ENCODE data around the gene KDM2B.

DNA sequence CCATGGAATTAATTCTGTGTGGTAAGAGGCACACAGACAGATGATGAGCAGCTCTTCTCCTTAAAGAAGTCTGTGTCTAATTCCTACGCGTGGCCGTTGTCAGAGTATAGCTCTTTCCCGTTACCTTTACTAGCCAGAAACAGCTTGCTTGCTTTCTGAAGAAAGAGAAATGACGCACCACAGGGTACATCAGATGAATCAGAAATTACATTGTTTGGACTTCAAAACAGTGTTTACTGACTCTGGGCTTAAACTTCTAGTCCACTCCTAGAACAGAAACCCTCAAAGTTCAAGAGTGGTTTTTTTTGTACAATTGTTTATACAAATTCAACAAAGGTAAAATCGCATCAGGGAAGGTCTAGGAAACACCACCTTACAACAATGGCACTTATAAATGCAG lies 151.9 kb downstream of the KDM2B start:
- TF ChIP-seq, protein P1, sequence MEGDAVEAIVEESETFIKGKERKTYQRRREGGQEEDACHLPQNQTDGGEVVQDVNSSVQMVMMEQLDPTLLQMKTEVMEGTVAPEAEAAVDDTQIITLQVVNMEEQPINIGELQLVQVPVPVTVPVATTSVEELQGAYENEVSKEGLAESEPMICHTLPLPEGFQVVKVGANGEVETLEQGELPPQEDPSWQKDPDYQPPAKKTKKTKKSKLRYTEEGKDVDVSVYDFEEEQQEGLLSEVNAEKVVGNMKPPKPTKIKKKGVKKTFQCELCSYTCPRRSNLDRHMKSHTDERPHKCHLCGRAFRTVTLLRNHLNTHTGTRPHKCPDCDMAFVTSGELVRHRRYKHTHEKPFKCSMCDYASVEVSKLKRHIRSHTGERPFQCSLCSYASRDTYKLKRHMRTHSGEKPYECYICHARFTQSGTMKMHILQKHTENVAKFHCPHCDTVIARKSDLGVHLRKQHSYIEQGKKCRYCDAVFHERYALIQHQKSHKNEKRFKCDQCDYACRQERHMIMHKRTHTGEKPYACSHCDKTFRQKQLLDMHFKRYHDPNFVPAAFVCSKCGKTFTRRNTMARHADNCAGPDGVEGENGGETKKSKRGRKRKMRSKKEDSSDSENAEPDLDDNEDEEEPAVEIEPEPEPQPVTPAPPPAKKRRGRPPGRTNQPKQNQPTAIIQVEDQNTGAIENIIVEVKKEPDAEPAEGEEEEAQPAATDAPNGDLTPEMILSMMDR (IDR thresholded peaks at IDR 0.05; ENCODE audit: low read length), result no peak
- TF ChIP-seq EZH2phosphoT487 (IDR thresholded peaks at IDR 0.05; ENCODE audit: low read length), result no peak
- TF ChIP-seq EZH2 (optimal IDR thresholded peaks at IDR 0.05; ENCODE audit: low read depth, low read length), result no peak

All from MM.1S (cell line).